HG03159 (cell line): ENCODE measurements around the gene B3GNT2.

ENCODE experiments used
- ATAC-seq: cut with Tn5 transposase; IDR thresholded peaks from one replicate; pipeline ENCODE4 v1.9.1; 2021; ENCODE audit warnings: mild to moderate bottlenecking, moderate library complexity; ENCODE audit not compliant: unreplicated experiment

B3GNT2 gene

GRCh38 chr2:62204998-62205496 is 9.1 kb downstream of the B3GNT2 start:
- ATAC-seq, result no peak

- ATAC-seq, result no peak
Observed at GRCh38 chr2:62205554-62205953, 9.6 kb downstream of the B3GNT2 start.

DNA sequence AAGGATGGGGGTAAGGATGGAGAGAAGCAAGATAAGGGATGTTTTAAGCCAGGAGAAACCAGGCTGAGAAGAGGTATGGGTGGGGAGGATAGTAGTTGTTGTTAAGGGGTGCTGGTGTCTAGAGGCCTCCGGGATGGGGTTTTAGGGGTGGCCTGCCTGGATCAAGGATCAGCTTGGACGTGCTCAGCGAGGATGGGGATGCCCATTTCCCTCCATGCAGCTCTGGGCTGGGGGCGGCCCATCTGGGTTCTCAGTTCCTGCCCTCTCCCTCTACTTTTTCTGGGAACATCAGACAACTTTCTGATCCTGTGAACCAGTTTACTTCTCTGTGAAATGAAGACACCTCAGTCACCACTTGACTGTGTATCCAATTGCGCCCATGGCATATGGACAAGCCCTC is 10.1 kb downstream of the B3GNT2 start:
- no peak for ATAC-seq

GRCh38 chr2:62207491-62207890 is 11.6 kb downstream of the B3GNT2 start:
- no peak for ATAC-seq

- no peak for ATAC-seq
Observed at GRCh38 chr2:62208074-62208757, 12.3 kb downstream of the B3GNT2 start.

DNA sequence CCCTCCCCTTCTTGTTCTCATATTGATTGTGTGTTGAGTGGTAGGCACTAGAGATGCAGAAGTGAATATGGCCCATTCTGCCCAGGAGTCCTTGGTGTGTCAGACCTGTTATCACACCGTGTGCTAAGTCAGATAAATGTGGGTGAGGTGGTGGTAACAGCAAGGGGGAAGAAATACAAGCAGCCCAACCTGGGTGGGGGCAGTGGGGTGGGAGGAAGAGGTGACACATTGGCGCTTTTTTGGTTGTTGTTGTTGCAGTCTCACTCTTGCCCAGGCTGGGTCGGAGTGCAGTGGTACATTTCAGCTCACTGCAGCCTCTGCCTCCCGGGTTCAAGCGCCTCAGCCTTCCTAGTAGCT is 12.8 kb downstream of the B3GNT2 start:
- no peak for ATAC-seq

DNA sequence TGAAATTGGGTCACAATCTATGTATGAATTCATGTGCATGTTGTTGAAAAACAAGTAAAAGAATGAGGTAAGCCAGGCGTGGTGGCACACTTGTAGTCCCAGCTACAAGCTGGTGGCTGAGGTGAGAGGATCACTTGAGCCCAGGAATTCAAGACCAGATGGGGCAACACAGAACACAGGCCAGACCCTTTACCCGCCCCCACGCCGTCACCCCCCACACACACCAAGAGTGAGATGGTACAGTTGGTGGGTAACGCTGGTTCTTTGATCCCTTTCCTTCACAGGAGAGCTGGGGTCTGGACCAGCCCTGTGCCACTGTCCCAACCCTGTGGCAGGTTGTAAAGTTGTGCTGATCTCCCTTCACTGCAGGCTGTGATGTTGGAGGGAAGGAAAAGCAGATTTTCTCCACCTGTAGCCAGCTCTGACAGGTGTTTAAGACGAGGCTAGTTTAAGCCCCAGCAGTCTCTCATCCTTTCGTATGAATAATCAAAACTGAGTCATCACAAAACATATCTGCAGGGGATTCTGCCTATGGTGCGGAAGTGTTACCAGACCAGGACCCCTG is 13.6 kb downstream of the B3GNT2 start:
- no peak for ATAC-seq

- ATAC-seq, result no peak
Observed at GRCh38 chr2:62215306-62216064, 19.6 kb downstream of the B3GNT2 start.

GRCh38 chr2:62216113-62216512 is 20.2 kb downstream of the B3GNT2 start:
- no peak for ATAC-seq

DNA sequence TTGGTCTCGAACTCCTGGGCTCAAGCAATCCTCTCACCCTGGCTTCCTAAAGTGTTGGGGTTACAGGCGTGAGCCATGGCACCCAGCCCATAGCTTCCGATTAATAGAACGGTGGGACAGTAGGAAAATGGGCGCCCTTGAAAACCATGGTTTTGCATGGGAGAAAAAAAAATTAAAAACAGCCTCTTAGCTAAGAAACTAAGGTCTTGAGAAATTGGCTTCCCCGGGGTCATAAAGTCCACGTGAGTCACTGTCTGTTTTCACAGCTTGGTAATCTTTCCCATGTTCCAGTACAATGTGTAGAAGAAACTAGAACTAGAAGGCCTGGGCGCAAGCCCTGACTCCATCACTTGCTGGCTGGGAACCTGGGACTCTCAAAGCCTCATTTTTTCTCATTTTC is 20.7 kb downstream of the B3GNT2 start:
- ATAC-seq, result no peak

DNA sequence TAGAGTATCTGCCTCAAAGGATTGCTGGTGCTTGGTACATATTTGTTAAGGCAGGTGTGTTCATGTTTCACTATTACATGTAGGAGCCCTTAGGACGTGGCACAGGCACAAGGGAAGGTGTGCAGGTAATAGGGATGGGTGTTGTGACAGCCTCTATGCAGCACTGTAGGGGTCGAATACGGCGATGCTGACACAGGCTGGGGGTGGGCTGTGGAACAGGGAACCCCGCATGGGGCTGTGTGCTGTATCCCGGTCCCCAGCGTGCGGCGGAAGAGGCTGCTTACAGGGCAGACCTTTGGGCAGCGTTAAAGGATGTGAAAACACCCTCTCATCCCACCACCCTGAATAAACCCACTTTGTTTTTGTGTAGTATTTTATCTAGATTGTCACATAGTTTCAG is 21.5 kb downstream of the B3GNT2 start:
- ATAC-seq, result no peak

DNA sequence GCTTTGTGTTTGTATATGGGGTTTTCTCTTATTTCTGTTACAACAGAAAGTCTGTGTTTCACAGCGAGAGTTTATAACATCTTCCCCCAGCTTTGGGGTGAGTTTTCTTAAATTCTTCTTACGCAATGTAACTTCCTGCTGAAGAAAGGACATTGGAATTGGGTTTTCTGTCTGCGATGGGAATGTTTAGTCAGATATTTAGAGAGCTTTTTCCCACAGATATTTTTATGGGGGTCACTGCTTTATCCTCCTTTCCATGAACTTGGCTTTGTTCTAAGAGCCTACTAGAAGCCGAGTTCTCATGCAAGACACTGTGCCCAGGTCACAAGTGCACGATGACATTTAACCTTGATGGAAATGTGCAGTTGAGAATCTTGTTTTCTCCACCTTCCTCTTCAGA is 22.1 kb downstream of the B3GNT2 start:
- ATAC-seq, result no peak

DNA sequence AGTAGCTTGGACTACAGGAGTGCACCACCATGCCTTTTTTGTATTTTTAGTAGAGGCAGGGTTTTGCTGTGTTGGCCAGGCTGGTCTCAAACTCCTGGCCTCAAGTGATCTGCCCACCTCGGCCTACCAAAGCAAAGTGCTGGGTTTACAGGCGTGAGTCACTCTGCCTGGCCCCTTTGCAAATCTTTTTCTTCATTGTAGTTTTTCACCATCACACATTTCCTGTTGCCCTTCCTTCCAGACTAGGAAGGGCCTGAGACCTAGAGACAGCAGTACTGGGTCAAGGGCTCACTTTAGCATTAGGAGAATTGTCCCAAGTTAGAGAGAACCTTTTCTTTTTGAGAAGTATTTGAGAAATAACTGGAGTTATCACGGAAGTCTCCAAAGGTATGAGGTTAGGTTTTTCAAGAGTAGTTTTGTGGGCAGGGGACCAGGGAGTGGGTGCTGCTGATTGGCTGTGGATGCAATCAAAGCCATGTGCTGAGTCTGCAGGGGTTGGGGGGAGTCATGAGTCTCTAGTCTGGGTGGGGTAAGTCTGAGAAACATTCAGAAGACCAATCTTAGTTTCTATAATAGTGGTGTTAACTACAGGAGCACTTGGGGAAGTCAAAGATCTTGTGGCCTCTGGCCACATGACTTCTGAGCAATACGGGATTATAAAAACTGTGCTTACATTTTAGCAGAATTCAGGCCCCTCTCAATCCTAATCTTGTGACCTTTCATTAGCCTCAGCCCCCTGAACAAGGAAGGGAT is 23.7 kb downstream of the B3GNT2 start:
- no peak for ATAC-seq

GRCh38 chr2:62221141-62221540 is 25.2 kb downstream of the B3GNT2 start:
- ATAC-seq, result no peak

- ATAC-seq, result no peak
Observed at GRCh38 chr2:62222171-62222570, 26.3 kb downstream of the B3GNT2 start.

- no peak for ATAC-seq
Observed at GRCh38 chr2:62222674-62223073, 26.8 kb downstream of the B3GNT2 start.

GRCh38 chr2:62224976-62225375 is 29.1 kb downstream of the B3GNT2 start:
- ATAC-seq, result no peak

- no peak for ATAC-seq
Observed at GRCh38 chr2:62227386-62228075, 31.6 kb downstream of the B3GNT2 start.

DNA sequence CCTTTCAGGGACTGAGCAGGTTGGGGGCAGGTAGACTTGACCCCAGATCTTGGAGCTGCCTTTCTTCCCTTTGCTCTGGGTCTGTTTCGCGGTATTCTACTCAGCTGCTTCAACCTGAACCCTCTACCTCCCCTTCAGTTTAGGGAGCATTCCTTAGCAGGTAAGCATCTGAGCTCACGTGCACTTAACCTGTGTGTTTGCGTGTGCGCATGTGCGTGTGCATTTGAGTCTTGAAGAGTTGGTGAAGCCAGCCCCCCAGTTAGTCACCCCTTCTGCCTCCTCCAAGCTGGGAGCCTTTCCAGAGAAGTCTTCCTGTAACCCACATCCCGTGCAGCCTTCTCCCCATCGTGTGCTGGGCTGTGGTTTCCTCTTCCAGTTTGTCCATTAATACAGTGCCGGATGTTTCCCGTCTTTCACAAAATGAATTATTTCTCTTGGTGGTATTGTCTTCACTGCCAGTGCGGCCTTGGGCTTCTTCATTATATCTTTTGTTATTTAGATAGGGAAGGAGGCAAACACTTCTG is 33.2 kb downstream of the B3GNT2 start:
- ATAC-seq, result no peak

DNA sequence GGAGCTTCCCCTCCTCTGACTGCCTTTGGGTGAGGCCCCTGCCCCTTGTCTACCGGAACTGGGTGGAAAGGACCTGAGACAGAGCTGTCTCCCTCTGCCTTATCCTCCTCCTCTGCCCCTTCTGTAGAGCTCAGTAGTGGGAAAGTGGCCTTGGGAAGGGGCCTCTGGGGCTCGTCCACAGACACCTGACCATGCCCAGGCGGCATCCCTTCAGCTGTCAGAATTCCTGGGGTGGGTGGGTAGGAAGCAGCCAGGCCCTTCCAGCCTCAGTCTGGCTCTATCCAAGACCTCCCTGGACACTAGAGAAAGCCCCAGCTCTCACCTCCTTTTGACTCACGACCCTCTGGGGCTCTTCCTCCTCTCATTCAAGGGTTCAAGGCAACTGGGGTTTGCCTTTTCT is 35.6 kb downstream of the B3GNT2 start:
- no peak for ATAC-seq
